NCI-H524 treated with DMSO at 0.1 percent for 48 hours (cell line): ENCODE data around the gene LRRC59.

Experiments used
- DNase-seq: peaks from one replicate; lab custom pipeline; 2025; lab: John Stamatoyannopoulos, UW

LRRC59 gene

DNA sequence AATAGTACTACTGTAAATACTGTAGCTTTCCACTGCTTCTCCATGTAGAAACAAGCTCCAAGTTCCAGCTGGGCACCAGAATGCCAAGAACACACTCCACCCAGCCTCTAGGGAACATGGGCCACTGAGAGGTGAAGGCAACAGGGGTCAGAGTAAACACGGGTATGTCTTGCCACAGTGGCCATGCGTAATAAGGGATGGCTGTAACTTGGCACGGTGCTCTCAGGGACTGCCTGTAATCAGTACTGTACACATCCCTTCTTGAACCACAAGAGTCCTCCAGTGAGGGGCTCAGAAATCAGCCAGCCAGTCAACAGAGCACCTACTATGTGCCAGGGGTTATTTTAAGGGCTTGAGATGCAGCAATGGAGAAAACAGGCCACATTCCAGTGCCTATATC, 10.8 kb downstream of the LRRC59 start:
- no peak for DNase-seq

DNA sequence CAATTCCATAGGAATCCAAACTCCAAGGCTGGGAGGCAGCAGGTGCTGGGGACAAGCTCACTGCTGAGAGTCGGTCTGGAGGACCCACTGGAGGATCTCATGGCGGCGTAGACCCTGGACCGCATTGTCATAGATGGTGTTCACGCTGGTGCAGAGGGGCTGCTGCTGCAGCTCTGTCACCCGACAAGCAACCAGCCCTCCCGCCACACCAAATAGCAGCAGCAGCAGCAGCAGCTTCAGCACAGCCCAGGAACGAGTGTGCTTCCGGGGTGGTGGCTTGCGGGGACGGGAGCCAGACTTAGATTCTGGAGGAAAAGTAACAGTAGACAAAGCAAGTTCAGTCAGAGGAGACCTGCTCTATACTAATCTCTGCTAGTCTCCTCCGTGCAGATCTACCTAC, 14.4 kb downstream of the LRRC59 start:
- no peak for DNase-seq

DNA sequence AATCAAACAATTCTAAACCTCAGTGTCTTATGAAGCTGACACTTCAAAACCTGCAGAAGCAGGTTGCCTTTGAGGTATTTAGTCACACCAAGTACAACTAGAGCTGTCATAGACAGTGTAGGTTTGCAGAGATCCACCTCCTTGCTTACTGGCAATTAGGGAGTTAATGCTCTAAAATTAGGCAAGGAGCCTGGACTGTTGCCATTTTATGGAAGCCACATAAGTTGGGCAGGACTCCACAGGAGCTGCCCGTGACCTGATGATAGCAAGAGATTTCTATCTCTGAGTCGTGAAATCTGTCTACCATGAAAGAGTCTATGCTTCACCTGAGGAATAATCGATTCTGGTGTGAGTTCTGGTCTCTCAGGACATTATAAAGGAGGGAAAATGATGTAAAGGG, 15.4 kb downstream of the LRRC59 start:
- no peak for DNase-seq

DNA sequence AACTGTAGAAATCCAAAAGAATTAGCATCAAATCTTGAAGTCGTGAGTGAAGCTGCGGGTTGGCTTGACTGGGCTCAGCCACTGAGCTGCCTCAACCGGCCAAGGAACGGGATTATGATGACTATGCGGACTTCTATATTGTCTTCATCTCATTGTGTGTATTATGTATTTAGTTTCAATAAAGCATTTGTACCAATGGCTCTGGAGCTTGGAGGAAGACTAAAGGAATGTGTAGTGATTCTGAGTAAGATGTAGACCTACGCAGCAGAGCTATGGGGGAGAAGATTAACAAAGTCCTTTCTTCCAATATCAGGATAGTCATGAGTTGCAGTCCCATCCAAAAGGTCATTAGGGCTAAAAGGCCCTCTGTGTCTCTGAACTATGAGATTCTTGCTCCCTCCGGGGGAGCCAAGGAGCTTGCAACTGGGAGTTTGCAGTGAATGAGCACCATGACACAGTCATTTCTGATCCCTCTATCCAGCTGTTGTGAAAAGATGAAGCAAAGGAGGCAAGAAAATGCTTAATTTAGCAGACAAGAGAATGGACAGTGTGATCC, 16.0 kb downstream of the LRRC59 start:
- no peak for DNase-seq

DNA sequence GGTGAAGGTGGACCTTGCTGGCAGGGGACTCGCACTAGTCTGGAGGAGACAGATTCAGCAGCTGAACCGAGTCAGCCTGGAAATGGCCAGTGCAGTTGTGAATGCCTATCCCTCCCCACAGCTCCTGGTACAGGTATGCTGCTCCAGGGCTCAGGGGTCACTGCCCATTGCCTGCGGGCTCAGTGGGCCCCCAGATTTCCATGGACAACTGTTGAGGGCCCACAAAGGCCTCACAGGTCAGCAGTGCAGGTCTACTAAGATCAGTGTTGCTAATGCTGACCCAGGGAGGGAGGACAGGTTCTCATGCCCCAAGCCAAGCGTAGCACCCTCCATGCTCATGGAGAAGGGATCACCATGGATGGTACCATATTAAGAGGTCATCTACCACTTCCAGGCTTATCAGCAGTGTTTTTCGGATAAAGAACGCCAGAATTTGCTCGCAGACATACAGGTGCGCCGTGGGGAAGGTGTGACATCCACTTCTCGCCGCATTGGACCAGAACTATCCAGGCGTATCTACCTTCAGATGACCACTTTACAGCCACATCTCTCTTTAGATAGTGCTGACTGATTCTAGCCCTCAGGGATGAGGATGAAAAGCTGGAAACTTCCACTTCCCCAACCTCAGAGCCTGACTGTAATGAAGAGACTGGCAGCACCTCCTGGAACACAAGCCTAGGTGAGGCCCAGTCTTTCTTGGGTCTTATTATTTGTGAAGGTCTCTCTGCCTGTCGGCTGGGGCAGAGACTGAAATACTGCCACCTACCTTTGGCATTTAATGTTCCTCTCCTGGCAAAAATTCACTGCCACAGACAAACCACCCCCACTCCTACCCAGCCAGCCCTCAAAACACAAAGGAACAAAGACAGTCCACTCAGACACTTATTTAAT, 16.7 kb downstream of the LRRC59 start:
- no peak for DNase-seq

DNA sequence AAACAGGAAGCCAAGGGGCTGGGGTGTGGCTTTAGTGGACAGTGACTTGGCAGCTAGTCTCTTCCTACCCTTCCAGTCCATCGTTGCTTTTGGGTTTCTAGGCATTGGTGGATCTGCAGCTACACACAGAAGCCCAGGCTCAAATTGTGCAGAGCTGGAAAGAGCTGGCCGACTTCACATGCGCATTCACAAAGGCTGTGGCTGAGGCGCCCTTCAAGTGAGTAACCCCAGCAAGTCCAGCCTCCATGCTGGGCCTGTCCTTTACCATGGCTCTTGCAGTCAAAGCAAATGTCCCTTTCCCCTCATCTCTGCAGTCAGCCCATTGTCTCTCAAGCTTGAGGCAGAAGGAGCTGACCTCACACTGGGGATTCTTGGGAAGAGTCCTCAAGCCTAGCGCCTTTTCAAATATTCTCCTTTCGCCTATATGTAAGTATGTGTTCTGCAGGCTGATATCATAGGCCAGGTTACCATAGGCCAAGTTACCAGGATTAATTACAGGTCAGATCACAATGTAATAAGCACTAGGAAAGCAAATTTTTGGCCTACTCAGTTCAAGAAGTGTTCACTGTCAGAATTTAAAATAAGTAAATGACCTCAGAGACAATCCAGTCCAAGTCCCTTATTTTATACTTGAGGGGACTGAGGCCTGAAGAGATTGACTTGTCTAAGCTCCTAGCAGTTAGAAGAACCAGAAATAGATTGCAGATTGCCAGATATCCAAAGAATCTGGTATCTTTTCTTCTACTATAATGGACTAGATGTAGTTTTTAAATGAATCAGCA, 17.8 kb downstream of the LRRC59 start:
- no peak for DNase-seq

DNA sequence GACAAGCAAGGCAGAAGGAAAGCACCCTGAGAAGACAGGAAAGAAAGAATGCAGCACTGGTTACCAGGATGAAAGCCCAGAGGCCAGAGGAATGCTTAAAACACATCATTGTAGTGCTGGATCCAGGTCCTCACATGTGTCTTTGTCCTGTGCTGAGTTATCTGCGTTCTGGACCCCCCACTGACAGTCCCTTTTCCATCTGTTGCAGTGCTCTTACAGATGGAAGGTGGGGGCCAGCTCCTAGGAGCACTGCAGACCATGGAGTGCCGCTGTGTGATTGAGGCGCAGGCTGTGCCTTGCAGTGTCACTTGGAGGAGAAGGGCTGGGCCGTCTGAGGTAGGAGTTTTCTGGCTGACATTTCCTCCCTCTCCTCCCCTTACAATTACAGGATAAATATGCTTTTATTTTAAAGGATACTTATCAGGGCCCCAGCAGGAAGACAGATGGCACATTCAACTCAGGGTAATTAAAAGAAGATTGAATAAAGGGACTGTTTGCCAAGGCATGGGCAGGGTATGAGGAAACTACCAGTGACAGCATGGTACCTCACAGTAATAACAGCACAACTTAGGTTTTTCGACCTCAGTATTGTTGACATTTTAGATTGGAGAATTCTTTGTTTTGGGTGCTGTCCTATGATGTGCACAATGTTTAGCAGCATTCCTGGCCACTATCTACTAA, 21.3 kb downstream of the LRRC59 start:
- peak; percentile 86 for DNase-seq

DNA sequence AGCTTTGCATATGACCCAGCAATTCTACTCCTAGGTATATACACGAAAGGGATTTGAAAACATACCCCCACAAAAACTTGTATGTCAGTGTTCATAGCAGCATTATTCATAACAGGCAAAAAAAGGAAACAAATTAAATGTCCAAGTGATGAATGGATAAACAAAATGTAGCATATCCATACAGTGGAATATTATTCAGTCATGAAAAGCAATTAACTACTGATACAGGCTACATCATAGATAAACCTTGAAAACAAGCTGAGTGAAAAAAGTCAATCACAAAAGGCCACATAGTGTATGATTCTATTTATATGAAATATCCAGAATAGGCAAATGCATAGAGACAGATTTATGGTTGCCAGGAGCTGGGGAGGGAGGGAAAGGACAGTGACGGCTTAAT, 23.6 kb downstream of the LRRC59 start:
- no peak for DNase-seq

DNA sequence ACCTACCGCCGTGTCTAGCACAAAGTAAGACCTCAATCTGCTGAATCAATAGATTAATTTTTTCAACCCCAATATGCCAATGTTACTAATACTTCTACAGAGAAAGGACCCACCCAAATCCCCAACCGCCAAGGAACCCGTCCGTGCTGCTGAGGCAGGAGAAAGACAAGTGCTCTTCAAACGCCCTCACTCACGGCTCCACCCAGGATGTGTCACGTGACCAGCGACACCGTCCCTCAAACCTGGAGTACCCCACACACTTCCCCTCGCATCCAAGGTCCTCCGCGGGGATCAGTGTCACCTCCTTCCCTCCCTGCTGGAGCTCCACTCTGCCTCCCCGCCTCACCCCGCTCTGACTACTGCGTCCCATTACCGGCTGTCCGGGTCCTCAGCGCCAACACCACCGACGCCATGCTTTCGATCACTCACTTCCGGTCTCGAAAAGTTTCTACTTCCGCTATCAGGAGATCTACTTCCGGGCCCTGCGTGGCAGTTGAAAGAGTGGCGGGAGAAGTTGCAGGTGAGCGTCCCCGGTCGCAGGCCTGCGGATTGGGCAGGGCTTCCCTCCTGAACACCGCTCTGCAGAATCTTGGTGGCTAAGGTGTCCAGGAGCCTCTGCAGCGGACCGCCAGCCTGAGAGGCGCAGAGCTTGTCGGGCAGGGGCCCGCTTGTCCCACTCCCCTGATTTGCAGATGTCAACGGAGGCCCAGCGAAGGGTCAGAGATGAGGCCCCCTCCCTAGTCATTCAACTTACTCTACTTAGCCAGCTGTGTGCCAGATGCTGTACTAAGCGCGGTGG, 24.4 kb downstream of the LRRC59 start, which contains the start of the genes EME1 and MRPL27:
TSS of gene EME1 (plus strand) at position 472 of the 799 bp plus-strand sequence. CDS start 1,980 bp downstream, outside the sequence.
TSS of gene MRPL27 (minus strand) at position 427 of the 799 bp plus-strand sequence. CDS start at position 413, 14 bp downstream.
- peak; percentile 80 for DNase-seq

DNA sequence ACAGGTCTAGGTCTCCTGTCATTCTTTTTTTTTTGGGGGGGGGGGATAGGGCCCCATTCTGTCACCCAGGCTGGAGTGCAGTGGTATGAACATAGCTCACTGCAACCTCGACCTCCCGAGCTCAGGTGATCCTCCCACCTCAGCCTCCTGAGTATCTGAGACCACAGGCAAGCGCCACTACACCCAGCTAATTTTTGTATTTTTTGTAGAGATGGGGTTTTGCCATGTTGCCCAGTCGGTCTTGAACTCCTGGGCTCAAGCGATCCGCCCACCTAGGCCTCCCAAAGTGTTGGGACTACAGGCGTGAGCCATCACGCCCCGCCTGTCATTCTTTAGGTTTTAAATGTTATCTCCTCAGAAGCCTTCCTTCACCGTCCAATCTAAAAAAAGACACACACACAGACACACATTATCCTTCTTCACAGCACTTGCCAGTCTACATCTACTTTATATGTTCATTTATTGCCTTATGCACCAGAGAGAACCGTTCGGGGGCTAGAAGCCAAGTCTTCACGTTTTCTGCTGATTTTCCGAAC, 25.0 kb downstream of the LRRC59 start:
- no peak for DNase-seq

DNA sequence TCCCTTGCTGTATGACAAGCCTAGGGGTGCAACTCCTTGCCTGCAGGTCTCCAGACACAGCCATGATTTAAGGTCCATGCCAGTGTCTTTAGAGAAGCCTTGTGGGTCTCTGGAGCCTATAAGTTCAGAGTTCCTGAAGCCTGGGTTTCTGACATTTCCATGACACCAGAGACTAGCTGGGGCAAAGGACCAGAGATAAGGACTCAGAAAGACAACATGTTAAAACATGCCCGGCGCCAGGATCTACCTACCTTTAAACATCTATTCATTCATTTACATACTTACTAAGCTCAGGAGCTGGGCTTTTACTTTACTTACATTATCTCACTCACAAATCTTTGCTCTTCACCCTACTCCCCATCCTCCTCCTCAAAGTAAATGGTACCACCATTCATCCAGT, 25.8 kb downstream of the LRRC59 start:
- DNase-seq: no peak

DNA sequence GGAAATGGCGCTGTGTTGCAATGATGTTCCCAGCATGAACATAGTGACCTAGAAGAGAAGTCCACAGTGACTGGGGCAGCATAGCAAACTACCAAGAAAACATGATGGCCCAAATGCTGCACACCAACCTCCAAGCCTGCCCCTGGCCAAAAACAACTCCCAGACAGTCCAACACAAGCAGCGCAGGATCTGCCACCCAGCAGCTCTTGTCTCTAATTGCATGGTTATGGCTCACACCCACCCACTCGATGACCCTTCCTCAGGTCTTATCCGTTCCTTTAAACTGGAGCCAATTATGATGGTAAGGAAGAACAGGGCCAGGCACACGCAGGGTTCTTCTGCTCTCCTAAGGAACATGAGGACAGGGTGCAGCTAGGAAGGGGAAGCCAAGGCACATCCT, 27.3 kb downstream of the LRRC59 start:
- DNase-seq: no peak

DNA sequence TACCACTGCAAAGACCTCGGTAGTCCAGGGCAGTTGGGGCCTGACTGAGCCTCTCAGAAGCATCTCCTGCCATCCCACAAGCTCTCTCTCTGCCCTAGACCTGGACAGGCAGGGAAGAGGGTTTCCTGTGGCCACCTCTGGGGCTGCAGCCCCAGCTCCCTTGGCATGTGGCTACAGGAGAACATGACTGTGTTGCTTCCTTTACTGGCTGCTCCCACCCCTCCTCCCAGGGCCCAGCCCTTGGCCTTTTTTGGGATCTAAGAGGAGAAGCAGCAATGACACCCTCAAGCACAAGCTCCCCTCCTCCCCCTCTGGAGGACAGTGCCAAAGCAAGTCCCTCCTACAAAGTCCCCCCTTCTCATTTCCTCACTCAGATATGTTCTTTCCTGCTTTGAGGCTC, 29.9 kb downstream of the LRRC59 start:
- no peak for DNase-seq

DNA sequence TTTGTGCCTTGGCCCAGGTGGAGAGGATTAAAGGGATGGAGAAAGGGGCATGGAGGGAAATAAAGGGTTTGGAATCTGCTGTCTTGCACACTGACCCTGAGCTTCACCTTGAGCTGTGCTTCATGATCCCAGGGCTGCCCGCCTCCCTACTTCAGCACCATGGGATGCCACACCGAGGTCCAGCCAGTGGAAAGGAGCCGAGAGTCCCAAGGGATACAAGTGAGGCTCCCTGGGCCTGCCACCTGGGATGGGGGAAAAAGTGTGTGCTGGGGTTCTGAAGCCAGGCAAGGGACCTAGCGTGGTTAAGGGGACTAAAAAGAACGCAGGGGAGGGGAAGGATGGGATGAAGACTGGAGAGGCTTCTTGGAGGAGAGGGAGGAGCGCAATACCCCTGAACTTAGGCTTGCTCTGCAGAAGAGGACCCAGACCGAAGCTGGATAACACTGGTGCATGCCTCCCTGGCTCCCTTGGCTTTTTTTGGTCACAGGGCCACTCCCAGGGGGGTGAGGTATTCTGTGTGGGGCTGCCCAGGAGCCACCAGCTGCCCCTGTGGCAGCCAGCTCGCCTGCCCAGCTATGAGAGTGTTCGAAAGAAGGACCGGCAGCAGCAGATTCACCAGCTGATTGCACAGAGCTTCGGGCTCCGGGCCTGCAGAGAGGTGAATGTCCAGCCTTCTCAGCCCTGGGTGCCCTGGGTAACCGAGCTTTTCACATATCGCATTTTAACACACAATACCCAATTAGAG, 31.5 kb downstream of the LRRC59 start:
- DNase-seq: no peak

DNA sequence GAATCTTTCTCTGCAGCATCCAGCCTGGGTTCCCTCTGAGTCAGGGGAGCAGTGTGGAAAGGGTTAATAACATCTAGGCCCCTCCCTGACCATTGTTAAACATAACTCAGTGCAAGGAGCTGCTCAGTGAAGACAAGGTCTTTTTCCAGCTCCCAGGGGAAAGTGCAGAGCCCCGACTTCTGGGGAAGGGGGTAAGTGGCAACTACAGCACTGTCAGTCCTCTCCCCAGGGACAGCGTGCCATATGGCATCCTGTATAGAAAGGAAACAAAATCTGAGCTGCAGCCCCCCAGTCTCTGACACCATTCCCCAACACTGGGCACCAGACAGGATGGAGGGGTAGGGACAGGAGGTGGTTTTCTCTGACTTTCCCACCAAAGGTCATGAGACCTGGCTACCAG, 32.2 kb downstream of the LRRC59 start:
- peak; percentile 63 for DNase-seq

DNA sequence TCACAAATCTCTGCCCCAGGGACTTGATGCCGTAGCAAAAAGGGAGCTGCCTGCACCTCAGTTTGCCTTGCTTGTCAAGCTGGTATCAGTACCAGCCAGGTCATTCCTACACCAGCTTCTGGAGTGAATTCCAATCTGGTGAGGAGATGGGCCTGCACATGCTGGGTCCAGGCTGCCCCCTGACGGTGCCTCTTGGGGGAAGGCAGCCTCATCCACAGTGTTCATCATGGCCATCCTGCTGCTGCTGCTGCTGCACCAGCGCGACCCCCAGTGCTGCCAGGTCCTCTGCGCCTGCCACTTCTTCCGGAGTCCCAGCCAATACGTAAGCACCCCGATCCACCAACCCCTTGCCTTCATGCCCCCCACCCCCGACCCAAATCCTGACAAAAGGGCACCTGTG, 32.6 kb downstream of the LRRC59 start:
- no peak for DNase-seq

DNA sequence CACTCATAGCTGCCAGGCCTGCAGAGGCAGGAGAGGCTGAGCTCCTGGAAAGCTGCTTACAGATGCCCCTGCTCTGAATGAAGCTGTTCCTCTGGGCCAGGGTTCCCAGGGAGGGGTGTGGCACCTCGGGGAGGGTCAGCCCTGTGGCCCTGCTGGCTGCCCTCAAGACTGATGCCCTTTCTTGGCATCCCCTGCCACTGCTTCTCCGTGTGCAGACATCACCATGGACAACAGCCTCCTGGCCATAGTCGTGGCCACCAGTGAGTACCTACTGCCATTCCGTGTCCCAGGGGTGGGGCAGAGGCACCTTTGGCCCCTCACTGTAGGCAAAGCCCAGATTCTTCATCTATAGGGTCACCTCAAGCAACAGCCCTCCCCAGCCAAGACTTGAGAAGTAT, 33.3 kb downstream of the LRRC59 start:
- no peak for DNase-seq

DNA sequence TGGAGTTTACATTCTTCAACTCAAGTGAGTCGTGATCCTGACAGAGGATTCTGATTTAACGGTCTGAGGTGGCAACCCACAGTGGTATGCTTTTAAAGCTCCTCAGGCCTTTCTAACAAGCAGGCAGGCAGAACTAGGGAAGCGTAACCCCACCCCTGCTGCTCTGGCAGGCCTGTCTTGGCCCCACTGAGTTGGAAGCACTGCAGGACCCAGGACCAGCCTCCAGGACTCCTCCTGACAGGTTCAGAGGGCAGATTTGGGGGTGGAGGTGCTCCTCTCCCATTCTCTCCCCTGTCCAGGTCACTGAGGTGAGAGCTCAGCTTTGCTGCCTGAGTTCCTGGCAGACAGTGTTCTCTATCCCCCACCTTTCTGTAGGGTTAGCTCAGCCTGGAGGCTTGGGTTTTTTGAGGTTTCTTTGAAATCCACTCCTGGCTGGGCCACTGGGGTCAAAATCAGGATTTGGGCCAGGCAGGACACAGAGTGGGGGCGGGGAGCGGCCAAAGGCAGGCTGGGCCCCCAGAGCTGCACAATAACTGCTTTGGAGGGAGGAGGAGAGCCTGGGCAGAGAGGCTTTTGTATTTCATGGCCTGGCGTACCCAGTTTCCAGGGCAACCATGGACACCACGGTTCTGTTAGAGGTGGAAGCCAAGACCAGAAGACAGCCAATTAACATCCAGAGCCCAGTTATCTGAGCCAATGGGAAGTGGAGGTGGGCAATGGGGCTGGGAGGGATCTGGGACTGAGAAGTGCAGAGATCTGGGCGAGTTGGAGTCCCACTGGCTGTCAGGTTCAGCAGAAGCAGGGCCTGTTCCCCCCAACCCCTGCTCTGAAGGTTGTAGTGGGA, 33.9 kb downstream of the LRRC59 start:
- DNase-seq: no peak

DNA sequence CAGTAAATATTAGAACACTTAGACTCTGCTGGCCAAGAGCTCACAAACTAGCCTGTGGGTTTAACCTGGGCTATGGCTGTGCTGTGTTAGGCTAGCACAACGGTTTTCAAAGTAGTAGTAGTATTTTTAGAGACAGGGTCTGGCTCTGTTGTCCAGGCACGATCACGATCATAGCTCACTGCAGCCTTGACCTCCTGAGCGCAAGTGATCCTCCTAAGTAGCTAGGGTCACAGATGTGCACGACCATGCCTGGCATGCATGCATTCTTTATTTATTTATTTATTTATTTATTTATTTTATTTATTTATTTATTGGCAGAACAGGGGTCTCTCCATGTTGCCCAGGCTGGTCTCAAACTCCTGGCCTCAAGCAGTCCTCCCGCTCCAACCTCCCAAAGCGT, 34.7 kb downstream of the LRRC59 start:
- DNase-seq: no peak
